UCSD-AML1 (cell line): ENCODE results near the gene CYP11A1.

ENCODE experiments used
- DNase-seq: peaks from one replicate; lab custom pipeline; 2025; ENCODE audit not compliant: unreplicated experiment; lab: John Stamatoyannopoulos, UW

Gene CYP11A1

DNA sequence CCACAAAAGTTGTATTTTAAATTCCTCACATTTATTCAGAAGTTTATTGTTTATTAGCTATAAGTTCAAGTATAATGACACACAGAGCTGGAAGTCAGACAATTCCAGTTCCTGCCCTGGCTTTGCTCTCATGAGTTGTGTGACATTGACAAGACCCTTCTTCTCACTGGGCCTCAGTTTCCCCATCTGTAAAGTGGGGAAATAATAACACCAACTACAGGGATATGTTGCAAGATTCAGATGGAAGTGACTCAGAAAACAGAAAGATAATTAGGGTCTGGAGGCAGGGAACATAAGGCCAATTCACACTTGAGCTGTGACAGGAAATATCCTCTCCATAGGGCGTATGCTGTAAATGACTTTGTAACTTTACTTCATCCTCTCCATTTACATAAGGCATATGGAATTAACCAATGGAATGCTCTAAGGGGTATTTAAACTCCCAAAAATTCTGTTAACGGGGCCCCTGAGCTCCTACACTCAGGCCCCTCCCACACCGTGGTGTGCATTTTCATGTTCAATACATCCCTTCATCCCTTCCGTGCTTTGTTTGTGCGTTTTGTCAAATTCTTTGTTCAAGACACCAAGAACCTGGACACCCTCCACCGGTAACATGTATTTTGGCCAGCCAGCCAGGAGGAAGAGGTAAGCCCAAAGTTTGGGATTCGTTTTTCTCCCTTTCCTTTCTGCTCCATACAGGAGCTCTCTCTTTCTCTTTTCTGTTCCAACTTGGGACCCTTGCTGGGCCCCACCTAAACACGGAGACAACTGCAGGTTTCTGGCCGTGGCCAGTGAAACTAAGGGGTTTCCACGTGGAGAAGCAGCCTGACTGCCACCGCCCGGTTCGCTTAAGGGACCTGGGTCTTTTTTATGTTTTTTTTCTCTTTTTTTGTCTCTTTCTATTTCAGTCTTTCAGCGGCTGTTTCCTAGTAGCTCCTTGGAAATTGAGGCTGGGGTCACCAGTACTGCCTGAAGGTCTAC, 16.9 kb downstream of the CYP11A1 start:
- DNase-seq: no peak

DNA sequence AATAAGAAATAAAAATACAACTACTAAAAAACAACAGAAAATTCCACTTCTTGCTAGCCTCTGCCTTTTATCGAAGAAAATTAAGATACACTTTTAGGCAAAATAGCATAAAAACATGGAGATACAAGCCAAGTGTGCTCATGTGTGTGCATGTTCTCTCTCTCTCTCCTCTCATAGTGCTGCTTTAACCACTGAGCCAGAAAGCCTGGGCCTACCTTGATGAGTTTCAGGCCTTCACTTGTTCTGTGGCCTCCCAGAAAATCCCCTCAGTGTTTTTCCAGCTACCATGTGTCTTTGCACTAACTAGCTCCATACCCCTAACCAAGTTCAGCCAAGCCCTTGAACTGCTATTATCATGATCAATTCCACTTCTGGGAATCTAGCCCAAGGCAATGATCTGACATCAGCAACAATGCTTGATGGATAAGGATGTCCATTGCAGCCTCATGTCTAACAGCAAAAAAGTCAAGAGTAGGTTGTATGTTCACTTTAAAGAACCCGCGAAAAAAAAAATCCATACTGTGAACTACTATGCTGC, 18.1 kb downstream of the CYP11A1 start:
- no peak for DNase-seq

GRCh38 chr15:74347757-74348250, 19.6 kb downstream of the CYP11A1 start:
- no peak for DNase-seq

- DNase-seq: no peak
Observed at GRCh38 chr15:74345051-74345450, 22.4 kb downstream of the CYP11A1 start.

GRCh38 chr15:74343797-74344127, 23.7 kb downstream of the CYP11A1 start:
- no peak for DNase-seq

DNA sequence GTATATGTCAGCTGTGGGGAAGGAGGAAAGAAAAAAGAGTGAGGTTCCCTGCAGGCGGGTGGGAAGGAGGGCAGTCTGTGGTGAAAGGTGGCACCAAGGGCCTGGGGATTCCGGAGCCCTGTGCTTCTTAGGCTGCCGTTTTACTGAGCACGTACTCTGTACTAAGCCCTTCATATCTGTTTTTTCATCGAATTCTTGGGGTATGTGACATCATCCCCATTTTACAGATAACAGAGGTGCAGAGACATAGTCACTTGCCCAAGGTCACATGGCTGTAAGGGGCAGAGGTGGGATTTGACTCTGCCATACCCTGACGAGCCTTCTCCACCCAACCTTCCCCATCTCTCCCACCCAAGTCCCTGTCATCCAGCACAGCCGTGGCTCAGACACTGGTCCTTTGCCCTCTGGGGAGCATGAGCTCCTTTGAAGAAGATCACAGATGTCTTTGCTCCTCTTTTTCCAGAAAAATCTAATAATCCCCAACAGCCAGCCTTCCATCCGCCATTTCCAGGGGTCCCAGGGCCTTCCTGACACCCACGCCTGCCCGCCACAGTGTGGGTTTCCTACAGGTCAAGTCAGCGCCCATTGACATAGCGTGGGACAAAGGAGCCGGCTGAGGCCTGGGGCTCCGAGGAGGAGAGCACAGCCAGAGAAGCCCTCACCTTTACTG, 24.2 kb downstream of the CYP11A1 start:
- DNase-seq: no peak

GRCh38 chr15:74340150-74340549, 27.3 kb downstream of the CYP11A1 start:
- no peak for DNase-seq

DNA sequence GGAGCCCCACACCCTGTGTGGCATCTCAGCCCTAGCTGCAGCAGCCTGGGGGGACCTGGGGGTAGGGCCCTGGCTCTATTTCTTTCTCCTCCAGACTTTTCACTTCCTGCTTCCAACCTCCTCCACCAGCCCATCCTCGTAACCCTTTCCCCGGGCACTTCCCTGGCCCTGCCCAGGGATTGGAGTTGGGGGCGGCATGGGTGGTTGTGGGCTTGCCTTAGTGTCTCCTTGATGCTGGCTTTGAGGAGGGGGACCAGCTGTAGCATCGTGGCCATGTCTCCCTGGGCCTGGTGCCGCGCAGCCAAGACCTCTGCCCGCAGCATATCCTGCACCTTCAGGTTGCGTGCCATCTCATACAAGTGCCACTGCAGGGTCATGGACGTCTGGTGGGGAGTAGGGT, 28.1 kb downstream of the CYP11A1 start:
- DNase-seq: no peak

DNA sequence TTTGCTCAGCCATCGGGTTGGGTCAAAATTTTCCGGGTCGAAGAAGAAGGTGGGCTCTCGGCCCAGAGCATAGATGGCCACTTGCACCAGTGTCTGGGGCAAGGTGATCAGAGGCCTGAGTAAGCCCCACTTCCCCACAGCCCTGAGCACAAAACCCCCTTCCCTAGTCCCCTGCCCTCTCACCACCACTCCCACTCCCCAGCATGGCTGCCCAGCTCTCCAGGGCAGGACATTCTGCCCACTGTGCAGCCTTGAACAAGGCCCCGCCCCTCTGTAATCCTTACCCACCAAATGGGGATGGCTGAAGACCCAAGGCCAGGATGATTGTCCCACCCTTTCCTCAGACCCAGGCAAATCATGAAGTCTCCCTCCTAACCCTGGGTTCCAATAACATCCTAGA, 28.8 kb downstream of the CYP11A1 start:
- DNase-seq: no peak

GRCh38 chr15:74337607-74338211, 29.7 kb downstream of the CYP11A1 start:
- no peak for DNase-seq

DNA sequence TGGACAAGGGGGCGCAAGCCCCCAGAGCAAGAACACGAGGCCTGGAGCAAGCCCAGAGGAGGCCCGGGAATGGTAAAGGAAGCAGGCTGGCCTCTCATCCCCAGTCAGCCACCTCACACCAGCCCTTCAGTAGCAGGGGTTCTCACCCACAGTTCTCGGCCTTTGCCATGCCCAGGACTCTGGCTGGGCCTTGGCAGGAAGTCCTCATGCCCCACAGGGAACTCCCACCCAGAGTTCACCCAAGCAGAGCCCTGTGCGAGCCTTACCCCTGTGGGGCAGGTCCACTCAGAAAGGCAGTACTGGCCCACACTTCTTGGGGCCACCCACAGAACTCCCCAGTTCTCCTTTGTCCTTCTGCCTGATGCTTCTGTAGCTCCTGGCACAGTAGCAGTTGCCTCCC, 30.3 kb downstream of the CYP11A1 start:
- DNase-seq: no peak

GRCh38 chr15:74336061-74337005, 31.1 kb downstream of the CYP11A1 start:
- no peak for DNase-seq

DNA sequence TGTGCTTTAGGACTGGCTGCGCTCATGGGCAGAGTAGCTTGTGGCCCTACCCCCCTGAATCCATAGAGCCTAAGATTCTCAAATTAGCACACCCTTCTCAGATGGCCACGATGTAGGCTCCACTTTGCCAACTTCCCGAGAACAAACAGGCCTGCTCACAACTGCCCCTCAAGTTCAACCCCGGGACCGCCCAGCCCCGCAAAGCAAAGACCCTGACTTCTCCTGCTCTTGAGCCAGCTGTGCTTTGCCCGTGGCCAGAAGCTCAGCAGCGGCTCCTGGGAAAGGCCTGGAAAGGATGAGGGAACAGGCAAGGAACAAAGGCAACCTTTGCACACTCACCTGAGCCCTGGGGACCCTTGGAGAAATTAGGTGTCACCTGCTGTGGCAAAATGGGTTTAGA, 32.0 kb downstream of the CYP11A1 start:
- DNase-seq: no peak

- no peak for DNase-seq
Observed at GRCh38 chr15:74334127-74334526, 33.3 kb downstream of the CYP11A1 start.

DNA sequence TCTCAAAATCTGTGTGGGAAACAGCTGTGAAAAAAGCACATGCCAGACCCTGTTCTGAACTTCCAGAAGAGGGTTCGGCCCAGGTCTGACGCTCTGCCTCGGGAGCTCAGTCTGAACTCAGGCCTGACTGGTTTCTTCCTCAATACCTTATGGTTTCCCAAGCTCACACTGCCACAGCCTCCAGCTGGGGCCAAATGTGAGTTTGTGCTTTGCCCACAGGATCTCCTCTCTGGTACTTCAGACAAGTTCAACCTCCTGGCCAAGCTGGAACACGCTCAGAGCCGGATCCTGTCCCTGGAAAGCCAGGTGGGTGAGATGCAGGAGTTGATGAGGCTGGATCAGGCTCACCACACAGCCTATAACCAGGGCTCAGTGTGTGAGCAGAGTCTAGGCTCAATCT, 33.8 kb downstream of the CYP11A1 start:
- DNase-seq: no peak

GRCh38 chr15:74333093-74333492, 34.4 kb downstream of the CYP11A1 start:
- DNase-seq: no peak

- DNase-seq: no peak
Observed at GRCh38 chr15:74332611-74333010, 34.8 kb downstream of the CYP11A1 start.

- DNase-seq: no peak
Observed at GRCh38 chr15:74332011-74332410, 35.4 kb downstream of the CYP11A1 start.

DNA sequence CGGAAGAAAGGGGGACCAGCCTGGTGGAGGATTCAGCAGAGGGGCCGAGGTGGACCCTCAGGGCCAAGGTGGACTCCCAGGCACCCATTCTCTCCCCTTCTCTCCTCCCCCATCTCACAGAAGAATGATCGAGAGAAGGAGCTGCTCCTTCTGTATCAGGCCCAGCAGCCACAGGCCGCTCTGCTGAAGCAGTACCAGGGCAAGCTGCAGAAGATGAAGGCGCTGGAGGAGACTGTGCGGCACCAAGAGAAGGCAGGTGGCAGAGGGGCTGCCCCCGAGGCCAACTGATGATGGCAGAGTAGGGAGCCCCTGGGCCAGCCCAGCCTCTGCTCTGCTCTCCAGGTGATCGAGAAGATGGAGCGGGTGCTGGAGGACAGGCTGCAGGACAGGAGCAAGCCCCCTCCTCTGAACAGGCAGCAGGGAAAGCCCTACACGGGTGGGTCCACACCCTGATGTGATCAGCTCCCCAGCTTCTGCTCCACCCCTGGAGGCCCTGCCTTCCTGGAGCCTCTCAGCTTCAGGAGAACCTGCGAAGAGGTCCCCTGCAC, 36.5 kb downstream of the CYP11A1 start:
- no peak for DNase-seq
